Stomach (tissue), 9 donors: ENCODE results near the gene ZC2HC1B. TPM values are rescaled to one million over a fixed set of nuclear protein-coding genes. Genes with fewer than 3 reads are reported as not detected.

Source experiments
- DNase-seq, 2 donors: peaks; one replicate each; pipeline versions ENCODE4 v3.0.0 to v3.0.0-alpha.2; 2013 to 2019
- H3K27ac ChIP-seq, 5 donors: fragments of 200-600 bp in 4 of 5; sonication (generic) in 4 of 5; one replicate each; pipeline ENCODE4 v1.5.1; 2013 to 2019; ENCODE audit warnings: mild to moderate bottlenecking in 1 of 5, moderate library complexity in 1 of 5
- H3K27me3 ChIP-seq, 3 donors: fragments of 200-600 bp; sonication (generic); one replicate each; pipeline ENCODE4 v1.5.1; 2017 to 2019; ENCODE audit warnings: mixed run types in 1 of 3
- H3K36me3 ChIP-seq, 4 donors: fragments of 200-600 bp; sonication (generic); 1 replicate in 3 of 4; 2 replicates in 1 of 4; pipeline ENCODE4 v1.5.1; 2016 to 2019
- H3K4me1 ChIP-seq, 4 donors: fragments of 200-600 bp; sonication (generic); one replicate each; pipeline ENCODE4 v1.5.1; 2016 to 2019
- H3K4me3 ChIP-seq, 4 donors: fragments of 200-600 bp; sonication (generic) in 3 of 4; one replicate each; pipeline ENCODE4 v1.5.1; 2016 to 2019; ENCODE audit warnings: mild to moderate bottlenecking in 1 of 4
- H3K9me3 ChIP-seq, 4 donors: fragments of 200-600 bp; sonication (generic); one replicate each; pipeline ENCODE4 v1.5.1; 2016 to 2019
- CTCF ChIP-seq, 7 experiments: fragments of 450-650 bp in 4 of 7; fragments of 200-600 bp in 3 of 7; sonication (generic) in 3 of 7; IDR thresholded peaks; one replicate each; pipeline ENCODE4 v1.5.1; 2016 to 2019; ENCODE audit warnings: antibody characterized with exemption in 7 of 7, control low read depth in 2 of 7, mild to moderate bottlenecking in 1 of 7
- EP300 ChIP-seq: sonication (generic); formaldehyde crosslinking; IDR thresholded peaks from one replicate; pipeline ENCODE4 v1.6.1; 2017; ENCODE audit warnings: antibody characterized with exemption
- POLR2A ChIP-seq, 4 donors: fragments of 450-650 bp; IDR thresholded peaks; one replicate each; pipeline ENCODE4 v1.6.1; 2016; ENCODE audit warnings: antibody characterized with exemption in 4 of 4, control low read depth in 2 of 4, mild to moderate bottlenecking in 1 of 4, moderate library complexity in 1 of 4
- POLR2AphosphoS5 ChIP-seq, 3 donors: sonication (generic); formaldehyde crosslinking; IDR thresholded peaks; one replicate each; pipeline ENCODE4 v1.6.1; 2016; ENCODE audit warnings: antibody characterized with exemption in 3 of 3
- WGBS, 5 donors: extraction: QIAGEN DNeasy Blood & Tissue Kit in 3 of 5; methylation state at CpG; one replicate each; pipeline versions ENCODE4 v1.1.5 to v1.1.7; 2013 to 2018; 5-methylcytosine and 5-hydroxymethylcytosine counted together
- intact Hi-C: fragments of 100-400 bp; cut with DNase I; formaldehyde crosslinking; loops from one replicate; pipeline ENCODE4 v1.15.1; 2023; ENCODE audit warnings: low total_unique reads
- polyA plus RNA-seq, 3 donors: library from polyadenylated mRNA; stranded (reverse); fragments of 200-250 nt; gene quantifications; one replicate each; pipeline ENCODE4 v1.2.3, GENCODE V29; 2013
- small RNA-seq, 4 donors: library from RNA; depleted of rRNA; stranded (forward); fragments of <200 nt; gene quantifications; one replicate each; pipeline ENCODE3, GENCODE V24; 2016
- total RNA-seq, 5 donors: library from RNA; depleted of rRNA; stranded (reverse); fragments of >200 nt; gene quantifications; one replicate each; pipeline versions ENCODE4 v1.1.0 to v1.2.3, GENCODE V29; 2014 to 2016
- donor health status: healthy with polysubstance abuse.
- donor health status: Bipolar disorder and iron deficiency.
- donor health status: healthy.

Gene ZC2HC1B
- total and polyA plus RNA-seq, 8 donors: 0.92 to 1.8 TPM; not detected in 6

GRCh38 chr6:143982968-143983367, 118.7 kb downstream of the ZC2HC1B start:
- H3K4me1 ChIP-seq: no peaks in the 10 kb centered on the region
- intact Hi-C loops: no loop called here
- DNase-seq: no peak
- H3K27me3 ChIP-seq: no peaks in the 10 kb centered on the region
- H3K36me3 ChIP-seq: no peaks in the 10 kb centered on the region
- H3K4me3 ChIP-seq: no peak overlapping the region
- WGBS, 5 donors: 74 to 86% (median 83%) methylated on average over 2 of the region's 2 CpGs
- no peak overlapping the region for H3K27ac ChIP-seq
- TF ChIP-seq EP300: no peak
- no peak for TF ChIP-seq POLR2AphosphoS5 (IDR thresholded peaks at IDR 0.05)
- no peak for TF ChIP-seq CTCF (IDR thresholded peaks at IDR 0.05)
- no peak for TF ChIP-seq POLR2A (IDR thresholded peaks at IDR 0.05)
- H3K9me3 ChIP-seq: no peaks in the 10 kb centered on the region

DNA sequence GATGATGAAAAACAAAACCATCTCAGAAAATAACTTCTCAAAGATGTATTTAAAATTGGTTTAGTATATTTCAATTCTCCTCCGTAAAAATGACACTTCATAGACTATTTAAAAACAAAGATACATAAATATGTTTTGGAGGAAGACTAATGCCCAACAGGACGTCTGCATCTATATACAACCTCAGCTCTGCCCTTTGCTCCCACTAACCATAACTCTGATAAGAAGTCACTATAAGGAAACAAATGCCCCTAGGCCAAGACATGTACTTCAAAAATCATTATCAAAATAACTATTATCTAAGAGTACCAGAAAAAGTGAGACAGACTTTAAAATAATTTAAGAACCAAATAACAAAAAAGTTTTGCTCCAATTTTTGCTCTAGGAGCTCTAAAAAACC, 120.4 kb downstream of the ZC2HC1B start:
- H3K9me3 ChIP-seq: no peaks in the 10 kb centered on the region
- DNase-seq: no peak
- no peak overlapping the region for H3K27ac ChIP-seq
- H3K27me3 ChIP-seq: no peaks in the 10 kb centered on the region
- H3K36me3 ChIP-seq: no peaks in the 10 kb centered on the region
- 53 to 61% (median 56%) methylated on average over 2 of the region's 2 CpGs for WGBS, 5 donors
- TF ChIP-seq EP300: no peak
- no peak for TF ChIP-seq CTCF (IDR thresholded peaks at IDR 0.05)
- no peak for TF ChIP-seq POLR2A (IDR thresholded peaks at IDR 0.05)
- TF ChIP-seq POLR2AphosphoS5 (IDR thresholded peaks at IDR 0.05): no peak
- no peaks in the 10 kb centered on the region for H3K4me1 ChIP-seq
- no peak overlapping the region for H3K4me3 ChIP-seq
- intact Hi-C loops: no loop called here

DNA sequence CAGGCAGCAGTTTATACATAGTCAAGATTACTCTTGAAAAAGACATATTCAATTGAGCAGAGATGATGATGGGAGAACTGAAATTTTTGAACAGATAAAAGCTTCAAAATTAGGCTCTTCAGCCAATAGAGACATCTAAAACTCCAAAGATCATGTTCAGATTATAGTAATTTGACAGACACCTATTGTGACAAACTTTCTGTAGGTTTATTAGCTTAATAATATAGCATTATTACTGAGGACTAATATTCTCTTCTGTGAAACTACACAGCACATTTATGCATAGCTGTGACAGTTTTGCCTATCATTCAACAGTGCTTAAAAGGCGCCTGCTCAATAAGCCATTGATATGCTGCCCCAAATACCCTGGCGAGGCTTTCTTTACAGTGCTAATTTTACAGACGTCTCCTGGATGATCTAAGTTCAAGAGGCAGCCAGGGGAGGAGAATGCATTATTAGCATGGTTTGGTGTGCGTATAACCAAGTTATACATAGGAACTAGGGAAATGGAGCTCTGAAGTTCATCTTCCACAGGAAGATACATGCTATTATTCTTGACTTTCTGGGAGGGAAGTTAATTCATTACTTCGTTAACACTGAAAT, 122.3 kb downstream of the ZC2HC1B start:
- TF ChIP-seq EP300 (no peak), POLR2AphosphoS5 (IDR thresholded peaks at IDR 0.05) (no peak), CTCF (IDR thresholded peaks at IDR 0.05) (no peak), POLR2A (IDR thresholded peaks at IDR 0.05) (no peak)
- no peak for DNase-seq
- H3K27me3 ChIP-seq: no peaks in the 10 kb centered on the region
- no peak overlapping the region for H3K4me3 ChIP-seq
- intact Hi-C loops: no loop called here
- no peaks in the 10 kb centered on the region for H3K4me1 ChIP-seq
- no peak overlapping the region for H3K27ac ChIP-seq
- H3K9me3 ChIP-seq: no peaks in the 10 kb centered on the region
- WGBS, 5 donors: 73 to 89% (median 86%) methylated on average over 5 of the region's 5 CpGs
- no peaks in the 10 kb centered on the region for H3K36me3 ChIP-seq

Small RNA genes lying within 50 kb of the gene (small RNA-seq; reads per million reads assigned to genes)
- 0 reads per million in 4 donors for gene ZC2HC1B

Other genes starting within 250 kb of the ZC2HC1B start
- gene PHACTR2, start 186.5 kb upstream of the ZC2HC1B start, total RNA-seq: 100 to 1,000 TPM in 2 of 5 donors, 10 to 100 TPM in 3; 25.8 to 126 (median 59.6) TPM
- gene PHACTR2, start 186.5 kb upstream of the ZC2HC1B start, polyA plus RNA-seq: 10 to 100 TPM in 2 of 3 donors, 1 to 10 TPM in 1; 3.0 to 14.1 (median 10.6) TPM
- 10 to 100 TPM in 3 of 5 donors, 1 to 10 TPM in 2; 1.2 to 25.3 (median 14.1) TPM for gene LTV1, start 21.1 kb upstream of the ZC2HC1B start, total RNA-seq
- gene LTV1, start 21.1 kb upstream of the ZC2HC1B start, polyA plus RNA-seq: 10 to 100 TPM; 16.2 to 22.2 (median 17.0) TPM
- gene PLAGL1, start 143.8 kb downstream of the ZC2HC1B start, total RNA-seq: 10 to 100 TPM; 13.4 to 94.9 (median 25.9) TPM
- 10 to 100 TPM; 11.2 to 13.8 (median 13.6) TPM for gene PLAGL1, start 143.8 kb downstream of the ZC2HC1B start, polyA plus RNA-seq
- 100 to 1,000 TPM in 4 of 5 donors, 10 to 100 TPM in 1; 41.3 to 196 (median 170) TPM for gene SF3B5, start 231.1 kb downstream of the ZC2HC1B start, total RNA-seq
- 100 to 1,000 TPM; 166 to 246 (median 202) TPM for gene SF3B5, start 231.1 kb downstream of the ZC2HC1B start, polyA plus RNA-seq